ENCODE data around the gene PNMA8B. TPM values are rescaled to one million over a fixed set of nuclear protein-coding genes. Genes with fewer than 3 reads are reported as not detected.

Gene PNMA8B
- total and polyA plus RNA-seq, 4 donors, result 10.6 to 31.0 (median 24.0) TPM

- DNase-seq (ENCODE audit: low read depth in 4 of 6, low spot score in 6 of 6), result peak in 1 of 6 donors; percentile 26
- Histone ChIP-seq H3K27me3 (ENCODE audit: control insufficient read depth, insufficient read depth, low read length) (no peaks in the 10 kb centered on the region), H3K4me3 (ENCODE audit: low read depth, low read length) (no peak overlapping the region), H3K4me1 (ENCODE audit: control insufficient read depth, insufficient read depth, low read length) (peaks cover 22% of the 10 kb centered on the region), H3K27ac (ENCODE audit: low read depth, low read length) (peak overlapping the region; percentile 0), H3K9me3 (ENCODE audit: control insufficient read depth, insufficient read depth, low read length) (no peaks in the 10 kb centered on the region), H3K36me3 (ENCODE audit: control insufficient read depth, insufficient read depth, low read length) (peaks cover 45% of the 10 kb centered on the region)
- WGBS (ENCODE audit: insufficient coverage), result 68% methylated on average over 7 of the region's 15 CpGs
These were observed 29.0 kb downstream of the PNMA8B start for GRCh38 chr19:46466536-46467196.

DNA sequence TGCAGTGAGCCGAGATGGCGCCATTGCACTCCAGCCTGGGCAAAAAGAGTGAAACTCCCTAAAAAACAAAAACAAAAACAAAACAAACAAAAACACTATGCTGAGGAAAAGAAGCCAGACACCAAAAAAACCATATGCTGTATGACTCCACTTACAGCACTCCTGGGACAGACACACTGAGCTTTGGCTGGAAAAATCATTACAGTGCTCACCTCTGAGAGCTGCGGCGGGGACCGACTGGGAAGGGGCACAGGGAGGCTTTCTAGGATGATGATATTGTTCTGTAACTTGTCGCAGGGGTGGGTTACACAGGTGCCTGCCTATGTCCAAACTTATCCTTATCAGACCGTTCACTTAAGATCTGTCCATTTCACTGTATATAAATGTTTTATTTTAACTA, 32.2 kb downstream of the PNMA8B start:
- WGBS (ENCODE audit: insufficient coverage), result no CpG with 5 or more reads among the region's 7 CpGs
- Histone ChIP-seq H3K4me1 (ENCODE audit: control insufficient read depth, insufficient read depth, low read length) (no peaks in the 10 kb centered on the region), H3K4me3 (ENCODE audit: low read depth, low read length) (no peak overlapping the region), H3K36me3 (ENCODE audit: control insufficient read depth, insufficient read depth, low read length) (peaks cover 41% of the 10 kb centered on the region), H3K9me3 (ENCODE audit: control insufficient read depth, insufficient read depth, low read length) (no peaks in the 10 kb centered on the region), H3K27ac (ENCODE audit: low read depth, low read length) (no peak overlapping the region), H3K27me3 (ENCODE audit: control insufficient read depth, insufficient read depth, low read length) (no peaks in the 10 kb centered on the region)
- DNase-seq (ENCODE audit: low read depth in 4 of 6, low spot score in 6 of 6), result no peak

GRCh38 chr19:46461537-46461936, 34.1 kb downstream of the PNMA8B start:
- peaks cover 32% of the 10 kb centered on the region for H3K36me3 ChIP-seq (ENCODE audit: control insufficient read depth, insufficient read depth, low read length)
- DNase-seq (ENCODE audit: low read depth in 4 of 6, low spot score in 6 of 6), result no peak
- WGBS (ENCODE audit: insufficient coverage), result 57% methylated on average over 1 of the region's 2 CpGs
- no peak overlapping the region for H3K4me3 ChIP-seq (ENCODE audit: low read depth, low read length)
- H3K27me3 ChIP-seq (ENCODE audit: control insufficient read depth, insufficient read depth, low read length), result no peaks in the 10 kb centered on the region
- H3K4me1 ChIP-seq (ENCODE audit: control insufficient read depth, insufficient read depth, low read length), result no peaks in the 10 kb centered on the region
- H3K9me3 ChIP-seq (ENCODE audit: control insufficient read depth, insufficient read depth, low read length), result no peaks in the 10 kb centered on the region
- H3K27ac ChIP-seq (ENCODE audit: low read depth, low read length), result no peak overlapping the region

GRCh38 chr19:46460981-46461380, 34.7 kb downstream of the PNMA8B start:
- WGBS (ENCODE audit: insufficient coverage), result 100% methylated on average over 1 of the region's 1 CpG
- Histone ChIP-seq H3K36me3 (ENCODE audit: control insufficient read depth, insufficient read depth, low read length) (peaks cover 30% of the 10 kb centered on the region), H3K4me1 (ENCODE audit: control insufficient read depth, insufficient read depth, low read length) (no peaks in the 10 kb centered on the region), H3K27ac (ENCODE audit: low read depth, low read length) (no peak overlapping the region), H3K9me3 (ENCODE audit: control insufficient read depth, insufficient read depth, low read length) (no peaks in the 10 kb centered on the region), H3K4me3 (ENCODE audit: low read depth, low read length) (no peak overlapping the region), H3K27me3 (ENCODE audit: control insufficient read depth, insufficient read depth, low read length) (no peaks in the 10 kb centered on the region)
- DNase-seq (ENCODE audit: low read depth in 4 of 6, low spot score in 6 of 6), result no peak

DNA sequence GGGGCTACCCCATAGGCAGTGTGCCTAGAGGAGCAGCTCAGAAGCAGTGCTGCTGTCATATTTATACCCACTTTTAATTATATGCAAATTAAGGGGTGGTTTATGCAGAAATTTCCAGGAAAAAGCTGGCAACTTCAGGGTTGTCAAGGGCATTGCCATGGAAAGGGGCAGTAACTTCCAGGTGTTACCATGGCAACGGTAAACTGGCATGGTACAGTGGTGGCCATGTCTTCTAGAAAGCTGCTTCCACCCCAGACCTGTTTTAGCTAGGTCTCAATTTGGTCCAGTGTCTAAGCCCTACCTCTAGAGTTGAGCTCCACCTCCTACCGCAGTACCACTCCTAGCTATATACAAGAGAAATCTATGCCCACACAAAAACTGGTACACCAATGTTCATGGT, 35.6 kb downstream of the PNMA8B start:
- no peak overlapping the region for H3K27ac ChIP-seq (ENCODE audit: low read depth, low read length)
- no peaks in the 10 kb centered on the region for H3K9me3 ChIP-seq (ENCODE audit: control insufficient read depth, insufficient read depth, low read length)
- WGBS (ENCODE audit: insufficient coverage), result 100% methylated on average over 1 of the region's 2 CpGs
- no peaks in the 10 kb centered on the region for H3K4me1 ChIP-seq (ENCODE audit: control insufficient read depth, insufficient read depth, low read length)
- no peak overlapping the region for H3K4me3 ChIP-seq (ENCODE audit: low read depth, low read length)
- DNase-seq (ENCODE audit: low read depth in 4 of 6, low spot score in 6 of 6), result peak in 1 of 6 donors; percentile 42
- peaks cover 23% of the 10 kb centered on the region for H3K36me3 ChIP-seq (ENCODE audit: control insufficient read depth, insufficient read depth, low read length)
- no peaks in the 10 kb centered on the region for H3K27me3 ChIP-seq (ENCODE audit: control insufficient read depth, insufficient read depth, low read length)

DNA sequence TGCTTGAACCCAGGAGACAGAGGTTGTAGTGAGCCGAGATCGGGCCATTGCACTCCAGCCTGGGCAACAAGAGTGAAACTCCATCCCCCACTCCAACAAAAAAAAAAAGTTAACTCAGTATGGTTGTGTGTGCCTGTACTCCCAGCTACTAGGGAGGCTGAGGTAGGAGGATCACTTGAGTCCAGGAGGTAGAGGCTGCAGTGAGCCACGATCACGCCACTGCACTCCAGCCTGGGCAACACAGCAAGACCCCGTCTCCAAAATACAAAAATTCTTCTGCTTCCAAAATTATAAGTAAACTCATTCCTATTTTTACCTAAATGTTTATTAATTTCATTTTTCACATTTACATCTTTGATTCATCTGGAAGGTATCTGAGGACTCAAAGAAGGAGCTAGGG, 38.7 kb downstream of the PNMA8B start:
- H3K36me3 ChIP-seq (ENCODE audit: control insufficient read depth, insufficient read depth, low read length), result peaks cover 10% of the 10 kb centered on the region
- no CpG with 5 or more reads among the region's 5 CpGs for WGBS (ENCODE audit: insufficient coverage)
- no peak for DNase-seq (ENCODE audit: low read depth in 4 of 6, low spot score in 6 of 6)
- H3K27me3 ChIP-seq (ENCODE audit: control insufficient read depth, insufficient read depth, low read length), result no peaks in the 10 kb centered on the region
- H3K9me3 ChIP-seq (ENCODE audit: control insufficient read depth, insufficient read depth, low read length), result no peaks in the 10 kb centered on the region
- no peaks in the 10 kb centered on the region for H3K4me1 ChIP-seq (ENCODE audit: control insufficient read depth, insufficient read depth, low read length)
- H3K4me3 ChIP-seq (ENCODE audit: low read depth, low read length), result no peak overlapping the region
- no peak overlapping the region for H3K27ac ChIP-seq (ENCODE audit: low read depth, low read length)

DNA sequence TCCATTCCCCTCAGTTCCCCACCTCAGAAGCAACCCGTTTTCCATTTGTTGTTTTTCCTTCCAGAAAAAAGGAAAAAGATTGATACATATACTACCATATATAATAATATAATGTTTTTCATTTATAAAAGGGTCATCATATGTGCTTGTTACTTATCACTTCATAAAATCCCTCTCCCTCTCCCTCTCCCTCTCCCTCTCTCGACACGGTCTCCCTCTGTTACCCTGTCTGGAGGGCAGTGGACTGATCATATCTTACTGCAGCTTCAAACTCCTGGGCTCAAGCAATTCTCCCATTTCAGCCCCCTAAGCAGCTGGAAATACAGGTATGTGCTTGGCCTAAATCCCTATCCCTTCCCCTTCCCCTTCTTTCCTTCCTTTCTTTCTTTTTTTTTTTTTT, 41.4 kb downstream of the PNMA8B start:
- no peak overlapping the region for H3K4me3 ChIP-seq (ENCODE audit: low read depth, low read length)
- no peak overlapping the region for H3K27ac ChIP-seq (ENCODE audit: low read depth, low read length)
- H3K36me3 ChIP-seq (ENCODE audit: control insufficient read depth, insufficient read depth, low read length), result no peaks in the 10 kb centered on the region
- H3K27me3 ChIP-seq (ENCODE audit: control insufficient read depth, insufficient read depth, low read length), result no peaks in the 10 kb centered on the region
- H3K9me3 ChIP-seq (ENCODE audit: control insufficient read depth, insufficient read depth, low read length), result no peaks in the 10 kb centered on the region
- DNase-seq (ENCODE audit: low read depth in 4 of 6, low spot score in 6 of 6), result no peak
- peaks cover 3% of the 10 kb centered on the region for H3K4me1 ChIP-seq (ENCODE audit: control insufficient read depth, insufficient read depth, low read length)
- WGBS (ENCODE audit: insufficient coverage), result no CpG with 5 or more reads among the region's 3 CpGs

DNA sequence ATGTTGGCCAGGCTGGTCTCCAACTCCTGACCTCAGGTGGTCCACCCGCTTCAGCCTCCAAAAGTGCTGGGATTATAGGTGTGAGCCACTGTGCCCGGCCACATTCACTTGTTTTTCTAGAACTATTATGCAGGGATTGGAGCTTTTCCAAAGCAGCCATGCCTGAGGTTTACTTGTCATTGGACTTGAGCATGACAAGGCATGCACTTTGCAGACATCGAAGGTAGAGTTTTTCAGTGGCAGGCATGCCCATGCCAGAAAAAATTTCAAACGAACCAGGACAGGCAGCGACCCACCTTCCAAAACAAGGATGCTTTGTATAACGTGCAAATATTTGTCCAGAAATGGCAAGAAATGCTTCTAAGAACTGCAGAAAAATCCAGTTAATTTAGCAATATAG, 42.0 kb downstream of the PNMA8B start:
- 88% methylated on average over 4 of the region's 6 CpGs for WGBS (ENCODE audit: insufficient coverage)

GRCh38 chr19:46452186-46452585, 43.5 kb downstream of the PNMA8B start:
- 36% methylated on average over 2 of the region's 4 CpGs for WGBS (ENCODE audit: insufficient coverage)
- Histone ChIP-seq H3K27me3 (ENCODE audit: control insufficient read depth, insufficient read depth, low read length) (no peaks in the 10 kb centered on the region), H3K36me3 (ENCODE audit: control insufficient read depth, insufficient read depth, low read length) (no peaks in the 10 kb centered on the region), H3K27ac (ENCODE audit: low read depth, low read length) (no peak overlapping the region), H3K4me3 (ENCODE audit: low read depth, low read length) (no peak overlapping the region), H3K4me1 (ENCODE audit: control insufficient read depth, insufficient read depth, low read length) (peaks cover 3% of the 10 kb centered on the region), H3K9me3 (ENCODE audit: control insufficient read depth, insufficient read depth, low read length) (no peaks in the 10 kb centered on the region)
- no peak for DNase-seq (ENCODE audit: low read depth in 4 of 6, low spot score in 6 of 6)

More for the DNA sequence above, 42.0 kb downstream of the PNMA8B start:
- no peak overlapping the region for H3K27ac ChIP-seq (ENCODE audit: low read depth, low read length)
- H3K4me1 ChIP-seq (ENCODE audit: control insufficient read depth, insufficient read depth, low read length), result peaks cover 3% of the 10 kb centered on the region
- H3K4me3 ChIP-seq (ENCODE audit: low read depth, low read length), result no peak overlapping the region
- DNase-seq (ENCODE audit: low read depth in 4 of 6, low spot score in 6 of 6), result no peak
- H3K36me3 ChIP-seq (ENCODE audit: control insufficient read depth, insufficient read depth, low read length), result no peaks in the 10 kb centered on the region
- no peaks in the 10 kb centered on the region for H3K9me3 ChIP-seq (ENCODE audit: control insufficient read depth, insufficient read depth, low read length)
- no peaks in the 10 kb centered on the region for H3K27me3 ChIP-seq (ENCODE audit: control insufficient read depth, insufficient read depth, low read length)

- H3K27me3 ChIP-seq (ENCODE audit: control insufficient read depth, insufficient read depth, low read length), result no peaks in the 10 kb centered on the region
- no peaks in the 10 kb centered on the region for H3K36me3 ChIP-seq (ENCODE audit: control insufficient read depth, insufficient read depth, low read length)
- DNase-seq (ENCODE audit: low read depth in 4 of 6, low spot score in 6 of 6), result peak in 2 of 6 donors; percentile 43 to 57
- no peak overlapping the region for H3K4me3 ChIP-seq (ENCODE audit: low read depth, low read length)
- H3K4me1 ChIP-seq (ENCODE audit: control insufficient read depth, insufficient read depth, low read length), result peaks cover 3% of the 10 kb centered on the region
- 34% methylated on average over 4 of the region's 6 CpGs for WGBS (ENCODE audit: insufficient coverage)
- H3K9me3 ChIP-seq (ENCODE audit: control insufficient read depth, insufficient read depth, low read length), result no peaks in the 10 kb centered on the region
- no peak overlapping the region for H3K27ac ChIP-seq (ENCODE audit: low read depth, low read length)
These were observed 44.3 kb downstream of the PNMA8B start for GRCh38 chr19:46451352-46451751.
